Measurements from ENCODE around the gene AQP2. TPM values are rescaled to one million over a fixed set of nuclear protein-coding genes. Genes with fewer than 3 reads are reported as not detected.

The AQP2 gene
- total RNA-seq, 1 donor from 2014 or later, result not detected

DNA sequence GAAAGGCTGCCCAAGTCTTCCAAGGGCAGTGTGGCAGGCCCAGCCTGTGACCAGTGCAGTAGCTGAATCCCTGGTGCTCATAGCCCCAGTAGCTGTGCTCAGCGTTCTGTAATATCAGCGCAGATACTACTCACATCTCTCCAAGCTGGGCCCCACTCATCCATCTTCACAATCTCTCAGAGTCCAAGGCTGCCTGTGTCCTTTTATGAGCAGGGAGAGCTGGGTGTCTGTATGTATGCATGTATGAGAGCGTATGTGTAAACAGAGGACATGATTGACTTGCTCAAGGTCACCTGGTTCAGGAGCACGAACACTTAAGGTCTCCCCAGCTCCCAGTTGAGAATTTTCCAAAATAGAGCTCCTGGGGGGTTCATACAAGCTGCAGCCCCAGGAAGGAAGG is 27.6 kb downstream of the AQP2 start:
- no peak overlapping the region for H3K4me3 Mint-ChIP-seq (ENCODE audit: unreplicated experiment)
- no peaks in the 10 kb centered on the region for H3K4me1 Mint-ChIP-seq (ENCODE audit: low read depth)
- TF ChIP-seq, protein P1, sequence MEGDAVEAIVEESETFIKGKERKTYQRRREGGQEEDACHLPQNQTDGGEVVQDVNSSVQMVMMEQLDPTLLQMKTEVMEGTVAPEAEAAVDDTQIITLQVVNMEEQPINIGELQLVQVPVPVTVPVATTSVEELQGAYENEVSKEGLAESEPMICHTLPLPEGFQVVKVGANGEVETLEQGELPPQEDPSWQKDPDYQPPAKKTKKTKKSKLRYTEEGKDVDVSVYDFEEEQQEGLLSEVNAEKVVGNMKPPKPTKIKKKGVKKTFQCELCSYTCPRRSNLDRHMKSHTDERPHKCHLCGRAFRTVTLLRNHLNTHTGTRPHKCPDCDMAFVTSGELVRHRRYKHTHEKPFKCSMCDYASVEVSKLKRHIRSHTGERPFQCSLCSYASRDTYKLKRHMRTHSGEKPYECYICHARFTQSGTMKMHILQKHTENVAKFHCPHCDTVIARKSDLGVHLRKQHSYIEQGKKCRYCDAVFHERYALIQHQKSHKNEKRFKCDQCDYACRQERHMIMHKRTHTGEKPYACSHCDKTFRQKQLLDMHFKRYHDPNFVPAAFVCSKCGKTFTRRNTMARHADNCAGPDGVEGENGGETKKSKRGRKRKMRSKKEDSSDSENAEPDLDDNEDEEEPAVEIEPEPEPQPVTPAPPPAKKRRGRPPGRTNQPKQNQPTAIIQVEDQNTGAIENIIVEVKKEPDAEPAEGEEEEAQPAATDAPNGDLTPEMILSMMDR (IDR thresholded peaks at IDR 0.05), result no peak
- H3K27me3 Mint-ChIP-seq (ENCODE audit: low read depth), result no peaks in the 10 kb centered on the region
- H3K27ac Mint-ChIP-seq (ENCODE audit: unreplicated experiment), result no peak overlapping the region
- no peaks in the 10 kb centered on the region for H3K36me3 Mint-ChIP-seq (ENCODE audit: low read depth)
- no peaks in the 10 kb centered on the region for H3K9me3 Mint-ChIP-seq (ENCODE audit: low read depth)
- DNase-seq (ENCODE audit: low spot score), result no peak

DNA sequence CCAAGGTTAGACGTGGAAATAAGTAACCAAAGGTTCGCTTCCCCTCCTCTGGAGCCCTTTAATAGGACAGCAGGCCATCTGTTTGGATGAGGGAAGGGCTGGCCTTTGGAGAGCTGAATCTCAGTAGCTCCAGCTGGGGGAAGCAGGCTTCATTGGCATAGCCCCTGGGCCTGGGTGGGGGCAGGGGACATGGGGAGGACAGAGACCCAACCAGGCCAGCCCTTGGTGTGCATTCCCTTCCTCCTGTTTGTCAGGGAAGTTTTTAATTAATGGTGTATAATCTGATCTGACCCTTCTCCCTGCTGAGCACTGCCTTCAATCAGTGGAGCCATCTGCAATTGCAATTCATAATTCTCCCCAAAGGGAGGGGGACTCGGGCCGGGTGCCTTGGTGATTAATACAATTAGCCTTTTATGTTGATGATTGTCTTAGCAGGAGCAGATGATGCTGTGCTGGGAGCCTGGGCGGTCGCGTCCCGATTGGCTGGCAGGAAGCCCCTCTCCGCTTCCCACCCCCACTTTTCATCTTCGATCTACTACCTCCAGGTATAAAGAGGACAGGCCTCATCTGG is 28.6 kb downstream of the AQP2 start:
- TF ChIP-seq, protein P1 (IDR thresholded peaks at IDR 0.05), result no peak
- H3K9me3 Mint-ChIP-seq (ENCODE audit: low read depth), result no peaks in the 10 kb centered on the region
- H3K27ac Mint-ChIP-seq (ENCODE audit: unreplicated experiment), result no peak overlapping the region
- no peaks in the 10 kb centered on the region for H3K27me3 Mint-ChIP-seq (ENCODE audit: low read depth)
- no peak for DNase-seq (ENCODE audit: low spot score)
- H3K4me1 Mint-ChIP-seq (ENCODE audit: low read depth), result peaks cover 8% of the 10 kb centered on the region
- no peak overlapping the region for H3K4me3 Mint-ChIP-seq (ENCODE audit: unreplicated experiment)
- H3K36me3 Mint-ChIP-seq (ENCODE audit: low read depth), result no peaks in the 10 kb centered on the region

DNA sequence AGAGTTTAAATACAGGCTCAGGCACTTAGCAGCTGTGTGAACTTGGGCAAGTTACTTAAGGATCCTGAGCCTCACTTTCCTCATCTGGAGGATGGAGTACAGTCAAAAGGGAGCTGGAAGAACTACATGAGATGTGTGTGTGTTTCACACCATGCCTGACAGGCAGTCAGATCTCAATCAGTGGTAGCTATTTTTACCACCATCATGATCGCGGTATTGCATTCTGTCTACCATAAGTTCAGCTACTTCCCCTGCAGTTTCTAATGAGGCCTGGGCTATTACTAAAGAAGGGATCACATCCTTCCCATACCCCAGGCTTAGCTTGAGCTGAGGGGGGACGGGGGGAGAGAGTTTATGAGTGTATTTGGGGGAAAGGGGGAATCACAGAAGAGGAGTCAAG is 29.3 kb downstream of the AQP2 start:
- Mint-ChIP-seq H3K36me3 (ENCODE audit: low read depth) (no peaks in the 10 kb centered on the region), H3K4me1 (ENCODE audit: low read depth) (peaks cover 14% of the 10 kb centered on the region), H3K27me3 (ENCODE audit: low read depth) (no peaks in the 10 kb centered on the region), H3K4me3 (ENCODE audit: unreplicated experiment) (no peak overlapping the region), H3K9me3 (ENCODE audit: low read depth) (no peaks in the 10 kb centered on the region), H3K27ac (ENCODE audit: unreplicated experiment) (no peak overlapping the region)
- no peak for DNase-seq (ENCODE audit: low spot score)
- TF ChIP-seq, protein P1 (IDR thresholded peaks at IDR 0.05), result no peak

DNA sequence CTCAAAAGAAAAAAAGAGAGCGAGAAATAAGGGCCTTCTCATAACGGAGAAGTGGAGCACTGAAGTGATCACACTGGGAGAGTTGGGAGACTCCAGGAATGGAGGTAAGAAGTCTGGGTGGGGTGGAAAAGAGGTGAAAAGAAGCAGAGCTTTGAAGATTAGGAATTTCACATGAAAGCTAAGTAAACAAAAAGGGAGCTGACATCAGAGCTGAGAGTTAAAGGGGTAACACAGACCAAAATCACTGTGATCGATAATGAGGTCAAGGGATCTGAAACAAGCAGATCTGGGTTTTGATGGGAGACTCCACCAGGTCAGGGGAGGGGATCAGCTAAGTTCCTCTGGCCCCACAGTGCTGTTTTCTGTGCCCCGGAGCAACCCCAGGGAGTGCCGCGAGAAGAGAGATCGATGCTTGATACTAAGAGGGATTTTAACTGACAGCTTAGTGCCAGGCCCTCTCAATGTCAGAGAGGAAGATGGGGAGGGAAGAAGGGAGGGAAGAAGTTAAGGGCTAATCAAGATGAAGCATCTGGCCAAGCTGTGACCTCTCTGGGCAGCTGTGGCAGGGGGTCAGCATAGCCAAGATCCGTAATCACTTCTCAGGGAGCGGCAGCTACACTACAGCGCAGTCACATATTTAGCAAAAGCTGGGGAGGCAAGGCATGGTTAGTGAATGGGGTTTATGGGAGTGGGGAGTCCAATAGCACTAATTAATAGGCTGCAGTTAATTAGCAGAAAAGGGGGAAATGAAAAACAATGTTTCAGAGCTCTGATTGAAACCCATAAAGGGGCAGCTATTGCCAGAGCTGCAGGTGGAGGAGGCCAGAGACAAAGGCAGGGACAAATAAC is 30.2 kb downstream of the AQP2 start:
- DNase-seq (ENCODE audit: low spot score), result no peak
- TF ChIP-seq, protein P1 (IDR thresholded peaks at IDR 0.05), result no peak
- Mint-ChIP-seq H3K27me3 (ENCODE audit: low read depth) (no peaks in the 10 kb centered on the region), H3K27ac (ENCODE audit: unreplicated experiment) (no peak overlapping the region), H3K4me1 (ENCODE audit: low read depth) (peaks cover 14% of the 10 kb centered on the region), H3K36me3 (ENCODE audit: low read depth) (no peaks in the 10 kb centered on the region), H3K9me3 (ENCODE audit: low read depth) (no peaks in the 10 kb centered on the region), H3K4me3 (ENCODE audit: unreplicated experiment) (no peak overlapping the region)

DNA sequence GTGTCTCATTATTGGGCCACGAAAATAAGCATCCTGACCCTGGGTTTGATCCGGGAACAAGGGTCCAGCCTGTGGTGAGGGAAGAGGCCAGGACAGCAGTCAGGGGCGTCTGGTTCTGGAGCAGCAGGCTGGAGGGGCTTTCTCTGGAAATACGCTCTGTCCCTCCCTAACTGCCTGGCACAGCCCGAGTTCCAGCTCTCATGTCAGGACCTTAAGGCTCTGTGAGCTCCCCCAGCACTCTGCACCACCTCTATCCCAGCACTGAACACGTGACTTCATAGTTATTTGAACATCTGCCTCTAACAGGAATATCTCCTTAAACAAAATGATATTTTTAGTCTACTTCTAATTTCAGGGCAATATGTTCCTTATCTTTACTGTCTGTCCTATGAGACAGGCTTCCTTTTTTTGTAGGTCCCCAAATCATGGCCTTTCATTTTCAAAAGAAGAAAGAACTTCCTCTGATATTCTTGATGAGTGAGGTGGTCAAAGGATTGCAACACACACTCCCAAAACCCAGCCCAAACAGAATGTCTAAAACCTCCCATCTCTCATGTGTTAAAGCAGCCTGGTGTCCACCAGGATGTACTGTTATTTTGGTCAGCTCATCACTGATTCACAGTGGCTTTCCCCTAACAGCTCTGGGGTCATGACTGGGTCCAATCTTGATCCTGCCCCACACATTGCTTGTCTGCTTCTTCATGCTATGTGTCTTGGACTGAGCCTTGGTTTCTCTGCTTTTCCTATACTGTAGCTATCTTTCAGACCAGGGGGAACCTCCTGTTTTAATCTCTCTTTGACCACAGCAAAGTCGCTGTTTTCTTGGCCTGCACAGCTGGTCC is 31.9 kb downstream of the AQP2 start:
- no peak overlapping the region for H3K4me3 Mint-ChIP-seq (ENCODE audit: unreplicated experiment)
- no peaks in the 10 kb centered on the region for H3K36me3 Mint-ChIP-seq (ENCODE audit: low read depth)
- DNase-seq (ENCODE audit: low spot score), result no peak
- H3K27me3 Mint-ChIP-seq (ENCODE audit: low read depth), result no peaks in the 10 kb centered on the region
- TF ChIP-seq, protein P1 (IDR thresholded peaks at IDR 0.05), result no peak
- H3K27ac Mint-ChIP-seq (ENCODE audit: unreplicated experiment), result no peak overlapping the region
- no peaks in the 10 kb centered on the region for H3K9me3 Mint-ChIP-seq (ENCODE audit: low read depth)
- peaks cover 14% of the 10 kb centered on the region for H3K4me1 Mint-ChIP-seq (ENCODE audit: low read depth)
